OCI-LY1 (cell line): Measurements from ENCODE around the gene RASGRF2.

ENCODE experiments used
- EZH2 ChIP-seq: fragments of 200-600 bp; sonication (generic), shearing (Covaris generic); IDR thresholded peaks from 2 replicates; pipeline ENCODE4 v1.8.0; 2017; ENCODE audit warnings: borderline replicate concordance, mixed run types, mild to moderate bottlenecking, antibody characterized with exemption, low read length, moderate library complexity, mixed read lengths
- TF ChIP-seq, protein P1 (sequence below): fragments of 200-600 bp; sonication (generic), shearing (Covaris generic); IDR thresholded peaks from 2 replicates; pipeline ENCODE4 v1.5.1; 2017; ENCODE audit warnings: mild to moderate bottlenecking, antibody characterized with exemption, low read length, moderate library complexity, mixed read lengths

DNA sequence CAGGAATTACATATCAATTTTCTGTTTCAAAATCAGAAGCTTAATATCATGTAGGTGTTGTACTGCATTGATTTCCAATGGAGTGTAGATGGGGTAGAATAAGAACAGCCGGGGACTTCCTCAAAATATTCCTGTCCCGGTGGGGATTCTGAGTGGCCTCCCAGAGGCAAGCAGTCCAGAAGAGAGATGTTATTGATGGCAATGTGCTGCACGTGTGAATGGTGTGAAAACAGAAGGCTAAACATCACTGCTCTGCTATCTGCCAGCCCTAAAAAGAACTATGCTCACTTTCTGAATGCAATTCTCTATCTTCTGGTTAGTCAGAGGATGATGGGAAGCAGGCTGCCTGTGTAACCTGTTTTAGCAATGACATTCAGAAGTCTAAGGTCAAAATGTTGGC, 181.9 kb downstream of the RASGRF2 start:
- no peak for TF ChIP-seq EZH2
- TF ChIP-seq, protein P1, sequence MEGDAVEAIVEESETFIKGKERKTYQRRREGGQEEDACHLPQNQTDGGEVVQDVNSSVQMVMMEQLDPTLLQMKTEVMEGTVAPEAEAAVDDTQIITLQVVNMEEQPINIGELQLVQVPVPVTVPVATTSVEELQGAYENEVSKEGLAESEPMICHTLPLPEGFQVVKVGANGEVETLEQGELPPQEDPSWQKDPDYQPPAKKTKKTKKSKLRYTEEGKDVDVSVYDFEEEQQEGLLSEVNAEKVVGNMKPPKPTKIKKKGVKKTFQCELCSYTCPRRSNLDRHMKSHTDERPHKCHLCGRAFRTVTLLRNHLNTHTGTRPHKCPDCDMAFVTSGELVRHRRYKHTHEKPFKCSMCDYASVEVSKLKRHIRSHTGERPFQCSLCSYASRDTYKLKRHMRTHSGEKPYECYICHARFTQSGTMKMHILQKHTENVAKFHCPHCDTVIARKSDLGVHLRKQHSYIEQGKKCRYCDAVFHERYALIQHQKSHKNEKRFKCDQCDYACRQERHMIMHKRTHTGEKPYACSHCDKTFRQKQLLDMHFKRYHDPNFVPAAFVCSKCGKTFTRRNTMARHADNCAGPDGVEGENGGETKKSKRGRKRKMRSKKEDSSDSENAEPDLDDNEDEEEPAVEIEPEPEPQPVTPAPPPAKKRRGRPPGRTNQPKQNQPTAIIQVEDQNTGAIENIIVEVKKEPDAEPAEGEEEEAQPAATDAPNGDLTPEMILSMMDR: no peak
